SKM-1 treated with dmso at 0.1 percent for 144 hours (cell line): Measurements from ENCODE around the gene GABRR2.
"Not testable (repeated sequence)": the region's sequence is repeated elsewhere in the genome, so short reads cannot be mapped to it uniquely, and the experiment has no call there.

Experiments
- DNase-seq: peaks from one replicate; lab custom pipeline; 2025; ENCODE audit not compliant: unreplicated experiment; lab: John Stamatoyannopoulos, UW

GABRR2 gene

DNA sequence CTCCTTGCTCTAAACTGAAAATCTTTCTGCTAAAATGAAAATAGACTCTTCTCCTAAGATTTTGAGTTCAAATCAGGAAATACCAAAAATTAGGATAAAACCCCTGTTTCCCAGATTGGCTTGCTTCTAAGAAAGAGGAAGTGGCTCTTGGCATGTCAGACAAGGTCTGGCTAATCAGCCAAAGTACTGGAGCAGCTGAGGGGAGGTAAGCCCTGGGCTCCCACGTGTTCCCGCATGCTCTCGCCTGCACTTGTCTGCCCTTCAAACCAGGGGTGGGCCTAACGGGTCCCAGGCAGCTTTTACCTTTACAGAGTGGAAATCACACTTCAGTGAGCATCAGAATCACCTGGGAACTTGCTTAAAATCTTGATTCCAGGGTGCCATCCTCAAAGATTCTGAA lies 54.8 kb downstream of the GABRR2 start:
- peak; percentile 67 for DNase-seq

DNA sequence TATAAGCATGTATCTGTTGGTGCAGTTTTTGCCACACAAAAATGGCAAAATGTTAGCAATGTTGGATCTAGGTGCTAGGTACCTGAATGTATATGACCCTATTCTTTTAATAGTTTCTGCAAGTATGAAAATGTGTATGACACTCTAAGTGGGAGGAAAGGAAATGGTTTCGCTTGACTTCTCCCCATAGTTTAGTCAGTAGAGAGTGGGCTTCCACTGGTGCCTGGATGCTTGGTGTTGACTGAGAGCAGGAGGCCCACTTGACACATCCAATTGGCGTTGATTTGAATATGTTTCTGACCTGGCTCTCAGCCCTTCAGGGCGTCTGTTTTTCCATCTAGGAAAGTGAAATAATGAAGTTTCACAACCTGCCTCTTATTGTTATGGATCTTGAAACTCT lies 56.2 kb downstream of the GABRR2 start:
- no peak for DNase-seq

DNA sequence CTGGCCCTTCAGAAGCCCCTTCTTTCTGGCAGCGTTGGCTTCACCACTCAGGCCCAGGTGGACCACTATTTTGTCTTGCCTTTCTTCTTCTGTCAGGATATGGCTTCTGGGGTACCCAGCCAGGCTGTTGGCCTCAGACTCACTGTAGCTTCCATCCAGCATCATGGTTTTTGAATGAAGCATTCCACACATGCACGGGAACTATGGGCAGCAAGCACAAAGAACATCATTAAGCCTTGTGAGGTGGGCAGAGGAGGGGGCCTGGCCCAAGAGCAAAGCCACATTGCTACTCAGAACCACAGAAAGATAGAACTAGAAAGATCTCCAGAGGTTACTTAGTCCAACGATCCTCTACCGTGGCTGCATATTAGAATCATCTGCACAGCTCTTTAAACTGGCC lies 57.3 kb downstream of the GABRR2 start:
- no peak for DNase-seq

DNA sequence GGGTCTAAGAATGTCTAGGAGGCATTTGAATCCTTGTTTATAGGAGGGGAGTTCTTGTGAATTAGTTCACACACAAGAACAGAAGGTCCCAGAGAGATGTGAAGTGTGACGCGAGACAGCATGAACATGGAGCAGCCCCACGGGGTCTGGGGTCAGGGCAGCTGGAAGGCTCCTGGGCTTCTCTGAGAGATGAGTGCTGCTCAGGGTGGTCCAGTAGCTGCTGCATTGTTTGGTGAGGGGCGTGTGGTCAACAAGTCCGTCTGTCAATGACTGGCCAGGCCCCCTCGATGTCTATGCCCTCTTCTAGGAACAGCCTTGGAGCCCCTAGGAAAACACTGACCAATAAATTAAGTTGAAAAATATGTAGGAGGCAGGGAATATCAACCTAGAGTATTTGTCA lies 57.8 kb downstream of the GABRR2 start:
- no peak for DNase-seq

DNA sequence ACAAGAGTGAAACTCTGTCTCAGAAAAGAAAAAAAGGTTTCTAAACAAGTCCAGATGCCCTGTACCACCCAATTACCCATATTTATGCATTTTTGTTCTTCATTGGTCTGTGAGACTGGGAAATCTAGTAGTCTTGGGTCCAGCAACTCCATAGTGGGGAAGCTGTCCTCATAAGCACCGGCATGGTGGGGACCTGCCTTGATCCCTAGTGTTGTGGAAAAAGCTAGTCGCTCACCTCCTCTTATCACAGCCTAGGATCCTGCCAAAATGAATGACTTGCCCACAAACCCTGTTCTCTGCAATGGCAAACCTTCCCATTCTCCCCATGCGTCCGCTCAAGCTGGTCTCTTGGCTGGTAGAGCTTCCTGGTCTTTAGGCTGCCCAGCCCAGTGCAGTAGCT lies 59.7 kb downstream of the GABRR2 start:
- no peak for DNase-seq

DNA sequence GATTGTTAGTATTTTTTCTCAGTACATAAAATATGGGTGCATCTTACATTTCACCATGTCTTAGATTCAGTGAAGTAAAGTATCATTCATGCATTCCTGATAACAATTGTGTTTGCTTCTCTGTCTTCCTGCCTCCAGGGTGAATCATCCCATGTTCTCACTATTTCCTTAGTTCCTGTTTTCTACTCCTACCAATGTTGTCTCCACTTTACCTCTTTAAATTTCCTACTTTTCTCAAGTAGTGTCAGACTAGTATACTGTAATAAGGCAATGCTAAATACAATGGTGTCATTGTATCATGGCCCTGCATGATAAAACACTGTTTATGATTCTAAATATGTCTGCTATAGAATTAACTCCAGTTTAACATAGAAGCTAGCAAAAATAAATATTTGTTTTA lies 60.5 kb downstream of the GABRR2 start:
- no peak for DNase-seq

DNA sequence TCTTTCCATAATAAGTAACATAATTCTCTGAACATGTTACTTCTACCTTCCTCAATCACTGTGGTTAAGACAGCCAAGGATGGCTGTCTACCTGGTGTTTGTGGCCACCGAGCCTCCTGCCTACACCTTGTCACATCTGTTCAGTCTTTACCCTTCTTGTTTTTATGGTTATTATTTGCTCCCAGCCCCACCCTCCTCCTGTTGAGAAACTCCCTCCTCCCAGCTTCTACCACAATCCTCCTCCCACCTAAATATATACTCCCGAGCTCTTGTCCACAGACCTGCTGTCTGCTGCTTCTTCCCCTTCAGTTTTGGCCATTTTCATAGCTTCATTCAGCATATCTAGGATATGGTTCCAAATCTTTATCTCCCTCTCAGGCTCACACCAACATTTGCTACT lies 62.2 kb downstream of the GABRR2 start:
- DNase-seq, result peak; percentile 24

DNA sequence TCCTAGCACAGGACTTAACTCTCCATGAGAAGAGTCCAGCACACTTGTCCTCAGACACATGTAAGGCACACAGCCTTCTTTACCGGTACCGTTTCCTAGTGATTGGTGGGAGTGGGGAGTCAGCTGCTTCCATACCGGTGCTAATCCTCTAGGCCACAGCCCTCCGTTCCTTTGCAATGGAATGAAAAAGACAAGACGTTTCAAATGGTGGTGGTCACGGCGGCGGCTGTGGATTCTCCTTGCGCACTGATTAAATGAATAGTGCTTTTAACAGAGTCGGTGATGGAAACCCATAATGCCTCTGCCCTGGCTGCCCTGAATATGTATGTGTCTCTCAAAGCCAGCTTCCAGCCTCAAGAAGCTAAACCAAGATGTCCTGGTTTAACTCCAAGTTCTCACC lies 63.1 kb downstream of the GABRR2 start:
- no peak for DNase-seq

DNA sequence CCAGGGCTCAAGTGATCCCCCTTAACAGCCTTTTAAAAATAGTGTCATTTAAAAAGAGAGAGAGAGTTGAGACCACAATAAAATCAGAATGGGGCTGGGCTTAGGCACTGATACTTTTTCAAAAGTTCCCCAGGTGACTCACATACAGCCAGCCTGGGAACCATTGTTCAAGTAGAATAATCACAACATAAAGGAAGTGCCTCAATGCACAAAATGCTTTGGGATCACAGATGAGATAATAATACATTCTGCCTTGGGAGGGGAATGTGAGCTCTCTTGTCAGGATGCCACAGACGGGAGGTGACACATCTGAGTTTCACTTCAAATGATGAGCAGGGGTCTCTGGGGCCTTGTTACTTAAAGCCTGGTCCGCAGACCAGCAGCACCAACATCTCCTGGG lies 63.9 kb downstream of the GABRR2 start:
- DNase-seq, result no peak

DNA sequence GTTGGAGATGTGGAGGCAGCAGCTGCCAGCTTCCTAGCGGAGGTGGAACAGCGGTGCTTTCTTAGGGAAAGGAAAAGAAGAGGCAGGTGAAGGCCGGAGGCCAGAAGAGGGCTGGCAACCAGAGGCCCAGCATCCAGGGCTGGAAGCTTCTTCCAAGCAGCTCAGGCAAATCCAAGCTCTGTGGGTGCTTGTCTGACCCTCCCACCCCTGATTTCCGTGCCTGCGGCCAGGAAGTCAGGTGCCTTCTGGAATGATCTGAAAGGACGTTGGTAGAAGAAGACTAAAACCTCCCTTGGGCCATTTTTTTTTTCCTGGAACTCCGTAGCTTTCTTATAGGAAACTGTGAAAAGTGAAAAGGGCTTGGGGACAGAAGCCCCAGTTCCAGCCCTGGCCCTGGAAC lies 64.9 kb downstream of the GABRR2 start:
- no peak for DNase-seq

DNA sequence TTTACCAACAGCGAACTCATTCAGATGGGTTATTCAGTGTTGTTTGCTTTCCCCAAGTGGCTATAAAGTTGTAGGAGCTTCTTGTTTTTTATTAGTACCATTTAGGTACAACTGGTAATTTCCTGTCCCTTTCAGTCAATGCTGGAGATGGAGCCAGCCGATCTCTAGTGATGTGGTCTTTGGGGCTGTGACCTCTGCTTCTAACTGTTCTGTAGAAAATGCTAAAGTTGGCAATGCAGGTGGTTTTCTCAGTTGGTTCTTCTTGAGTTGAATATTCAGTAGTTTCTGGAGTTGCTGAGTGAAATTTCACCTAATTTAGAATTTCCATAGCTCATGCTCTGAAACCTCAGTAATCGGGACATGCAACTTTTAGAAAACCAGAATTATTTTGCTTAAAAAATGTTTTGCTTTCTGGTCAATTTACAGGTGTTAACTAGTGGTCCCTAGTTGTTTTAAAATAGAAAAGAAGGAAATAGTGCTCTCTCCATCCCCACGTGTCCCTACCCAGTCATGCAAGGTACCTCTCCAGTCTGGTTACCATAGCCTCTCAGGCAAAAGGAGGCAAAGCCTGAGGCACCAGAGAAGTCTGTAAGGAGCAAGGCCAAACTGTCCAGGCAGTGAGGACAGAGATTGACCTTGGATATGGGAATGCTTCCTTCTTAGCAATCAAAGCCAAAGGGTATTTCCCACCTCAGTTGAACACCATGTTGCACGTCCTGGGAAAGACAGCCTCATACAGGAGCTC lies 70.7 kb downstream of the GABRR2 start:
- no peak for DNase-seq

DNA sequence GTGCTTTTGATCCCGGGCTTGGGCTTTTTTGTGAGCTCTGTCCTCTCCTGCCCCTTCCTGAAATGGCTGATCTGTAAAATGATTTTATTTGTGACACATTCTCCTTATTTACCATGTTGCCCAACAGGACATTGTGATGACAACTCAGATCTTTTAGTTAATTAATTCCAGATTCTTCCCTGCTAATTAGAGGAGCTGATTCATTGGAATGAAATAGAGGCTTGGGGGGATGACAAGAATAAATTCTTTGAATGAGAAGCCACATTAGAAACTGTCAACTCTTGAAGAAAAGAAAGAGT lies 71.8 kb downstream of the GABRR2 start:
- DNase-seq, result no peak

DNA sequence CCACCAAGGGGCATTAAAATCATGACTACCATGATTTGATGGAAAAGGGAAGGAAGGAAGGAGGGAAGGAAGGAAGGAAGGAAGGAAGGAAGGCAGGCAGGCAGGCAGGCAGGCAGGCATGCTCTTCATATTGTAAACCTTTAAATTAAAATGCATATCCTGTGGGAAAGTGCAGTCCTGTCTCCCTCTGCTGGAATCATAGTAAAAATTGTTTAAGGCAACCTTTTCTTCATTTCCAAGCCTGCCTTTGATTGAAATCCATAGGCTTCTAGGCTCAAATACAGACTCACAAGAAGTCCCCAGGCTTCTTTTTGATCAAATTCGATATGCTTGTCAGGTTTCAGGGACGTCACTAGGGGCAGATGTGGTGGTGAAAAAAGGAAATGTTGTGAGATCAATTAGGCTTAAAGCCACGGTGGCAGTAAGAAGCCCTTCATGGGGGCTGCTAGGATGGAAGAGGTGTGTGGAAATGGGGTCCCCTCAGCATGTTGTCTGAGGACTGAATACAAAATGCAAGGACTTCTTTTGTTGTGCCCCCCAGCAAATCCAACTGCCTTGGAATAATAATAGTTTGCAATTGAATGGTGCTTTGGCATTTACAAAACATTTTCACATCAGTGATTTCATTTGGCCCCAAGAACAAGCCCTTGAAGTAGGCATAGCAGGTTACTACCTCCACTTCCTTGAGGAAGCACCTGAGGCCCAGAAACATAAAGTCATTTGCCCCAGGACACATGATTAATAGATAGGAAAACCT lies 72.3 kb downstream of the GABRR2 start:
- DNase-seq, result peak; percentile 56

DNA sequence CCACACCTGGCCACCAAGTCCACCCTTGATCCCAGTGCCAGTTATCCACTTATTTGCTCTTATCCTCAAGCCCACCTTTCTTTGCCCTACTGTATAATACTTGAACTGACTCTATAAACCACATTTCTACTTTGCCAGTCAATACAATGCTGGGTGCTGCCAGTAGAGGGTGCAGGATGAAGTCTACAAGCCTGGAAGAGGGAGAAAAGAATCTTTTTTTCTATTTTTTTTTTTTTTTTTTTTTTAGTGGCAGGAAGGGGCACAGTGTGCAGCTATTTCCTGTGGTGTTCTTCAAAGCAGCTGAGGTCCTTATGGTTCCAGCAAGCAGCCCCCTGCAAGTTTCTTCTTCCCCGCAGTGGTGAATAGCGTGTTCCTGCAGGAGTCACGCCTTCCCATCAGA lies 75.8 kb downstream of the GABRR2 start:
- no peak for DNase-seq

DNA sequence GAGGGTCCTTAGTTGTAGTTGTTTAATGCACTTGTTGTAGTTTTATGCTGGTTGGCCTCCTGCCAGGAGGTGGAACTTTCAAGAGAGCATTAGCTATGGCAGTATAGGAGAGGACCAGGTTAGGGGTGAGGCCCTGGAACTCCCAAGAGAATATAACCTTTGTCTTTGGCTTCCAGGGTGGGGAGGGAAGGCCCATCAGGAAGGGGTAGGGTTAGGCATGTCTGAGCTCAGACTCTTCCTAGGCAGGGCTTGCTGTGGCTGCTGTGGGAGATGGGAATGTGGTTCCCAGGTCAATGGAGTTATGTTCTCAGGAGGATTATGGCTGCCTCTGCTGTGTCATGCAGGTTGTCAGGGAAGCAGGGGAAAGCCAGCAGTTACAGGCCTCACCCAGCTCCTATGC lies 77.9 kb downstream of the GABRR2 start:
- DNase-seq, result no peak

DNA sequence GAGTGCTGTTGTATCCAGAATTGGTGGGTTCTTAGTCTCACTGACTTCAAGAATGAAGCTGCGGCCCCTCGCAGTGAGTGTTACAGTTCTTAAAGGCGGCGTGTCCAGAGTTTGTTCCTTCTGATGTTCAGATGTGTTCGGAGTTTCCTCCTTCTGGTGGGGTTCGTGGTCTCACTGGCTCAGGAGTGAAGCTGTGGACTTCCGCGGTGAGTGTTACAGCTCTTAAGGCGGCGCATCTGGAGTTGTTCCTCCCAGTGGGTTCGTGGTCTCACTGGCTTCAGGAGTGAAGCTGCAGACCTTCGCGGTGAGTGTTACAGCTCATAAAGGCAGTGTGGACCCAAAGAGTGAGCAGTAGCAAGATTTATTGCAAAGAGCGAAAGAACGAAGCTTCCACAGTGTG lies 81.5 kb downstream of the GABRR2 start:
- DNase-seq, result not testable (repeated sequence)

DNA sequence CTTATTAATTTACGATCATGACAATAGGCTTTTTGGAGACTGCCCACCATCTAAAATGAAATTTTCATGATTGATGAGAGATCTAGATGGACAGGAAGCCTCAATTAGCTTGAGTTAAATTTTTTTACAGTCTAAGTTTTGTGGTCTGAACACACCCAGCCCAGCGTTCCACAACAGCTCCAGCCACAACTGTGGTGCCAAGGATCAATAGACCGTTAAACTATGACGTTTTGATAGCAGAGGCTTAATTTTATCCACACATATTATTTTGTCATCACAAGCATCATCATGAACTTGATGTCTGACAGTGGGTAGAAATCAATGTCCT lies 92.4 kb downstream of the GABRR2 start:
- no peak for DNase-seq

DNA sequence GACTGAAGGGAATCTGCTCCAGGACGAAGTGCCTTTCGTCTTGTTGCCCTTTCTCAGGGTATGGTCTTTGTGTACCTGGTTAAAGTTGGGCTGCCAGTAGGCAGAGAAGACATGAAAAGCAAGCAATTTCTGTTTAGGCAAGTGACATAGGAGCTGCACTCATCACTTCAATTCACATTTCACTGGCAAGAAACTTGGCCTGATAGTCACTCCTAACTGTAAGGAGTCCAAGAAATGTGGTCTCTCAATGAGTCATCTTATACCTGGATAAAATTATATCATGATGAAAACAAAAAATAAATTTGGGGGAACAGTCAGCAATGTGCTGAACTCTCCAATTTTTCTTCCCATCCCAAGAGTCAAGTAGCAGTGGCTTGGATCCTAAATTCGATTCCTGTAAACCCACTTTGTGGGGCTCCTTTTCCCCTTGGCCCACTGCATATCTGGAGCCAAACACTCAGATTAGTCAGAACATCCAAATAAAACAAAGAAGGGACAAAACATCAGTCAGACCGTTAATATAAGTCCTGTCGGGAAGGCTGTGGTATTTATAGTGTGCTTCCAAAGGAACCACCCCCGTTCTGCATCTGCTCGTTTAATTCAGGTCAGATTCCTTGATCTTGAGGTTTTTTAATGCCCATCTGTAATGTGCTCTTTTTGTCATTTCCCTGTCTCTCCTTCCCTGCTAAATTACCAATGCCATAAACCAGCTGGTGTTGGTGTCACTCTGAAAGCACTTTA lies 93.0 kb downstream of the GABRR2 start:
- DNase-seq, result no peak

DNA sequence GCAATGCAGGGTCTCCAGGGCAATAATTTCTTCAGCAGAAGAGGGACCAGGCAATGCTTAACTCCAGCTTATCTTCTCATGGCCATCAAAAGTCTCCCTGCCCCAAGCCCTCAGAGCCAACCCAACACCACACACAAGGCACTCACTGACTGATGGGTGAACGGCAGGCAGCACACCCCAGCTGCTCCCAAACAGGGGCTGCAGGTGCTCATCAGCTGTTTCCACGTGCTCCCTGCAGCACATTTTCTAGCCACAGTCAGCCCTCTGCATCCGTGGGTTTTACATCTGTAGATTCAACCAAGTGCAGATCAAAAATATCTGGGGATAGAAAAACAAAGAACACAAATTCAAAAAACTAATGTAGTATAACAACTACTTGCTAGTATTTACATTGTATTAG lies 94.0 kb downstream of the GABRR2 start:
- no peak for DNase-seq

DNA sequence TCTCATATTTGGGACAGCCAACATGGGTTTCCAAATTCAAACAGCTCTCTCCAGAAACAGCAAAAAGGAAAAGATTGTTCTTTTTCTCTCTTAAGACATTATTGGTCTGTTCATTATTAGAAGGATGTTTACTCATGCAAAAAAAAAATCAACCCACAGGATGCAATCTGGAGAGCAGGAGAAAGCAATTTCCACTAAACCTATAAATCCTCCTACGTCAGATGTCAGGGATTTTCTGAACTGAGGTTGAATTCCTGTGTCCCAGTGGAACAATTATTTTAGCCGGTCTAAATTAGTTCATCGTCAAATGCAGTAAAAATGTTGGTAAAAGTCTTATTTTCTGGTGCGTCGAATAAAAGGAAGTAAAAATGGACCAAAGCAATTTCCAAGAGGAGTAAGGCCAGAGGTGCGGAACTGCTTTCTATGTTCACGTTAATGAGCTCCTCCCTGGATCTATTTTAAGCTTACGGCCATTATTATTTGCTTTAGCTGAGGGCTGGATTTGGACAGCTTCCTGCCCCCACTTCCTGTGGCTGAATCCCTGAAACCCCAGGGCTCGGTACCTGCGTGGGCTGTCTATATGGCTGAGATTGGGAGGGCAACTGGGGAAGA lies 97.7 kb downstream of the GABRR2 start, which contains the start of gene GABRR1:
TSS of gene GABRR1 (minus strand) at position 60 of the 612 bp plus-strand sequence. CDS start at position 24, 36 bp downstream.
- no peak for DNase-seq

DNA sequence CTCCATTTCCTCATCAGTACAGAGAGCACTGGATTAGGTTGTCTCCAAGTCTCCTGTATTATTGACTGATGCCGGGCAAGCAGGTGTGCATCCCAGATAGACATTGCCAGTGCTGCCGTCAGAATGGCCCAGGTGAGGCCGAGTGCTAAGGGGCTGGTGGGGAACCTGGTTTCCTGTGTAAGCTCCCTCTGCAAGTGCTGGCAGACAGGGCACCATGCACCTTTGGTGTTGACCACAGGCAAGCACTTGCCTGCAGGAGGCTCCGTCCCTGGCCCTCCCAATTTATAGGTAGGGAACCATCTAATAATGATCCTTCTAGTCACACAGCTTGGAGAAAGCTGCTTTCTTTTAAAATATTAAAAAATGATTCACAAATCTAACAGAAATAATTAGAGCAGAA lies 98.7 kb downstream of the GABRR2 start:
- no peak for DNase-seq

DNA sequence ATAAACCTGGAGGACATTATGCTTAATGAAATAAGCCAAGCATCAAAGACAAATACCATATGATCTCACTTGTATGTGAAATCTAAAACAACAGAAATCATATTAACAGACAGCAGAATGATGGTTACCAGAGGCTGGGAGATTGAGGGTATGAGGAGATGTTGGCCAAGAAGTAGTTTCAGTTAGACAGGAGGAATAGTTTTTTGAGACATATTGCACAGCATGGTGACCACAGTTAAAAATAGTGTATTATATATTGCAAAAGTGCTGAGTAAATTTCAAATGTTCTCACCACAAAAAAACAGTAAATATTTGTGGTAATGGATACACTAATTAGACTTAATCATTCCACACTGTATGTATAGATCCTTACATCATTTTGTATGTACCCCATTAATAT lies 99.7 kb downstream of the GABRR2 start:
- DNase-seq, result peak; percentile 23
